SK-N-SH (cell line): ENCODE results near the gene STARD13. TPM values are rescaled to one million over a fixed set of nuclear protein-coding genes. Genes with fewer than 3 reads are reported as not detected.

Experiments
- CTCF ChIA-PET: fragments of 300-600, 350-600 bp; formaldehyde crosslinking; extraction: SDS; loops from one replicate; lab custom pipeline; 2021; lab: Yijun Ruan, JAX
- POLR2A ChIA-PET: fragments of 350-600 bp; sonication (Branson Sonifier 250); formaldehyde crosslinking; extraction: SDS; loops from one replicate; lab custom pipeline; 2020; ENCODE audit warnings: antibody characterized with exemption, inconsistent platforms; lab: Yijun Ruan, JAX
- DNase-seq: peaks from one replicate; pipeline ENCODE4 v3.0.0; 2012
- H2AFZ ChIP-seq: fragments of 200-600 bp; sonication (generic); 2 replicates; pipeline ENCODE4 v1.8.1; 2016; ENCODE audit warnings: antibody characterized with exemption, mild to moderate bottlenecking, low read depth
- H3F3A ChIP-seq: fragments of 200-600 bp; sonication (generic); replicated peaks from 2 replicates; pipeline ENCODE3; 2016; ENCODE audit warnings: antibody characterized with exemption, mild to moderate bottlenecking; ENCODE audit not compliant: insufficient read depth
- H3K27ac ChIP-seq, 2 experiments: fragments of 200-500 bp in 1 of 2; fragments of 200-600 bp in 1 of 2; sonication (Bioruptor generic) in 1 of 2; sonication (generic), shearing (Covaris generic) in 1 of 2; 2 replicates each; pipeline versions ENCODE4 v1.5.1 to v1.6.1; 2014 to 2016; ENCODE audit warnings: low read depth in 2 of 2, inconsistent platforms in 1 of 2, low read length in 1 of 2, mild to moderate bottlenecking in 1 of 2, mixed read lengths in 1 of 2
- H3K27me3 ChIP-seq: fragments of 200-600 bp; sonication (generic), shearing (Covaris generic); 2 replicates; pipeline ENCODE4 v1.6.1; 2016; ENCODE audit warnings: mixed run types; ENCODE audit not compliant: insufficient read depth
- H3K36me3 ChIP-seq, 2 experiments: fragments of 200-500 bp in 1 of 2; fragments of 200-600 bp in 1 of 2; sonication (Bioruptor generic) in 1 of 2; sonication (generic) in 1 of 2; replicated peaks in 1 of 2; 2 replicates each; pipeline versions ENCODE3 to v1.5.1; 2014 to 2016; ENCODE audit warnings: low read length in 1 of 2, mild to moderate bottlenecking in 1 of 2; ENCODE audit not compliant: insufficient read depth in 2 of 2, control insufficient read depth in 1 of 2
- H3K4me1 ChIP-seq, 2 experiments: fragments of 200-500 bp in 1 of 2; fragments of 200-600 bp in 1 of 2; sonication (Bioruptor generic) in 1 of 2; sonication (generic), shearing (Covaris generic) in 1 of 2; 2 replicates each; pipeline versions ENCODE4 v1.5.1 to v1.6.1; 2014 to 2016; ENCODE audit warnings: low read depth in 1 of 2, low read length in 1 of 2, mixed run types in 1 of 2; ENCODE audit not compliant: insufficient read depth in 2 of 2, control insufficient read depth in 1 of 2
- H3K4me2 ChIP-seq: fragments of 200-600 bp; sonication (generic), shearing (Covaris generic); 2 replicates; pipeline ENCODE4 v1.6.1; 2017; ENCODE audit warnings: mixed run types
- H3K4me3 ChIP-seq, 2 experiments: fragments of 200-500 bp in 1 of 2; fragments of 200-600 bp in 1 of 2; sonication (Bioruptor generic) in 1 of 2; sonication (generic), shearing (Covaris generic) in 1 of 2; 2 replicates each; pipeline versions ENCODE4 v1.5.1 to v1.8.1; 2014 to 2016; ENCODE audit warnings: low read depth in 2 of 2, inconsistent platforms in 1 of 2, low read length in 1 of 2, mild to moderate bottlenecking in 1 of 2, mixed read lengths in 1 of 2, moderate library complexity in 1 of 2
- H3K79me2 ChIP-seq: fragments of 200-600 bp; sonication (generic); 2 replicates; pipeline ENCODE4 v1.8.1; 2017; ENCODE audit warnings: mild to moderate bottlenecking; ENCODE audit not compliant: insufficient read depth
- H3K9ac ChIP-seq: fragments of 200-600 bp; sonication (generic); 2 replicates; pipeline ENCODE4 v1.6.1; 2017; ENCODE audit warnings: mixed run types
- H3K9me2 ChIP-seq: fragments of 200-600 bp; sonication (generic); 2 replicates; pipeline ENCODE4 v1.6.1; 2017; ENCODE audit warnings: mixed run types
- H3K9me3 ChIP-seq: fragments of 200-600 bp; sonication (generic); 2 replicates; pipeline ENCODE4 v1.6.1; 2017; ENCODE audit warnings: mixed run types, mild to moderate bottlenecking, moderate library complexity
- H4K20me1 ChIP-seq: fragments of 200-600 bp; sonication (generic); 2 replicates; pipeline ENCODE4 v1.6.1; 2017; ENCODE audit warnings: mild to moderate bottlenecking, mixed run types; ENCODE audit not compliant: insufficient read depth
- CHD2 ChIP-seq: fragments of 150-350 bp; IDR thresholded peaks from 2 replicates; pipeline ENCODE4 v1.6.1; 2018; ENCODE audit warnings: low read length; ENCODE audit not compliant: partially characterized antibody
- CTCF ChIP-seq: fragments of 200-600 bp; sonication (generic); IDR thresholded peaks from 2 replicates; pipeline ENCODE4 v1.6.1; 2017; ENCODE audit warnings: antibody characterized with exemption, mild to moderate bottlenecking, moderate library complexity
- EZH2phosphoT487 ChIP-seq: fragments of 200-600 bp; sonication (generic); IDR thresholded peaks from 2 replicates; pipeline ENCODE4 v1.6.1; 2017; ENCODE audit warnings: low read depth, mixed run types, mild to moderate bottlenecking, antibody characterized with exemption, moderate library complexity, borderline replicate concordance
- FOSL2 ChIP-seq: IDR thresholded peaks from 2 replicates; pipeline ENCODE4 v1.4.0; 2012; ENCODE audit warnings: low read depth, mild to moderate bottlenecking, moderate library complexity, borderline replicate concordance
- FOXM1 ChIP-seq: IDR thresholded peaks from 2 replicates; pipeline ENCODE4 v1.4.0; 2012; ENCODE audit warnings: low read depth, mild to moderate bottlenecking
- GABPA ChIP-seq: IDR thresholded peaks from 2 replicates; pipeline ENCODE4 v1.4.0; 2012; ENCODE audit warnings: low read depth, mild to moderate bottlenecking
- MAX ChIP-seq: IDR thresholded peaks from 2 replicates; pipeline ENCODE4 v1.4.0; 2012; ENCODE audit warnings: low read depth
- MEF2A ChIP-seq: IDR thresholded peaks from 2 replicates; pipeline ENCODE4 v1.4.0; 2012; ENCODE audit warnings: low read depth, borderline replicate concordance
- MXI1 ChIP-seq: IDR thresholded peaks from 2 replicates; pipeline ENCODE4 v1.6.1; 2012; ENCODE audit warnings: mild to moderate bottlenecking, low read depth, low read length, improper control_type of control experiment
- NFIC ChIP-seq: IDR thresholded peaks from 2 replicates; pipeline ENCODE4 v1.4.0; 2012; ENCODE audit warnings: borderline replicate concordance
- RCOR1 ChIP-seq: fragments of 150-350 bp; IDR thresholded peaks from 2 replicates; pipeline ENCODE4 v1.6.1; 2017; ENCODE audit warnings: antibody characterized with exemption, low read length
- RFX5 ChIP-seq: IDR thresholded peaks from 2 replicates; pipeline ENCODE4 v1.6.1; 2012; ENCODE audit warnings: mild to moderate bottlenecking, improper control_type of control experiment, low read length
- RXRA ChIP-seq: IDR thresholded peaks from 2 replicates; pipeline ENCODE4 v1.4.0; 2012; ENCODE audit warnings: low read depth, mild to moderate bottlenecking, borderline replicate concordance
- SIN3A ChIP-seq: IDR thresholded peaks from 2 replicates; pipeline ENCODE4 v1.6.1; 2012; ENCODE audit warnings: low read depth, mild to moderate bottlenecking, low read length, moderate library complexity, borderline replicate concordance
- TAF1 ChIP-seq: IDR thresholded peaks from 2 replicates; pipeline ENCODE4 v1.6.1; 2012; ENCODE audit warnings: low read depth, mild to moderate bottlenecking, low read length, moderate library complexity, borderline replicate concordance
- TEAD4 ChIP-seq: IDR thresholded peaks from 2 replicates; pipeline ENCODE4 v1.4.0; 2012; ENCODE audit warnings: mild to moderate bottlenecking, borderline replicate concordance; ENCODE audit not compliant: insufficient read depth
- USF1 ChIP-seq: IDR thresholded peaks from 2 replicates; pipeline ENCODE4 v1.4.0; 2012; ENCODE audit warnings: low read depth, borderline replicate concordance
- USF2 ChIP-seq: fragments of 150-350 bp; IDR thresholded peaks from 2 replicates; pipeline ENCODE4 v1.6.1; 2017; ENCODE audit warnings: antibody characterized with exemption, low read length, low read depth, borderline replicate concordance
- YY1 ChIP-seq: IDR thresholded peaks from 2 replicates; pipeline ENCODE4 v1.4.0; 2012; ENCODE audit warnings: low read depth, mild to moderate bottlenecking
- WGBS: methylation state at CpG from one replicate; pipeline ENCODE4 v1.1.6; 2017; ENCODE audit warnings: low lambda C conversion rate; 5-methylcytosine and 5-hydroxymethylcytosine counted together
- polyA plus RNA-seq, 3 experiments: library from polyadenylated mRNA; depleted of rRNA; stranded (reverse); fragments of >200 nt; gene quantifications; 2 replicates each; pipeline ENCODE4 v1.2.3, GENCODE V29; 2012

Gene STARD13
- polyA plus RNA-seq, 1 of the 3 experiments (the other 2 are of a cell fraction): 5.7 TPM

- no peak overlapping the region for H3K4me2 ChIP-seq
- H3K4me1 ChIP-seq: peaks cover 0 to 8% of the 10 kb centered on the region in 2 experiments; a peak in 2 of 4 replicates
- H3K27me3 ChIP-seq: no peaks in the 10 kb centered on the region
- CTCF ChIA-PET: no interaction called here
- H3K79me2 ChIP-seq: 0 out of 2 replicates have a peak, but pooled peaks cover 5% of the 10 kb centered on the region
- H3K9ac ChIP-seq: no peak overlapping the region
- peaks cover 0 to 28% of the 10 kb centered on the region in 2 experiments for H3K36me3 ChIP-seq
- H3K4me3 ChIP-seq: no peak overlapping the region
- DNase-seq: no peak
- H3K9me2 ChIP-seq: no peaks in the 10 kb centered on the region
- H2AFZ ChIP-seq: no peak overlapping the region
- 97% methylated on average over 7 of the region's 7 CpGs for WGBS
- H3K27ac ChIP-seq: no peak overlapping the region
- H3K9me3 ChIP-seq: no peaks in the 10 kb centered on the region
- H3F3A ChIP-seq: no peaks in the 10 kb centered on the region
- TF ChIP-seq MAX (no peak), TAF1 (no peak), RFX5 (no peak), RXRA (no peak), USF2 (no peak), NFIC (no peak), YY1 (no peak), USF1 (no peak), FOXM1 (no peak), MEF2A (no peak), SIN3A (no peak), TEAD4 (no peak), EZH2phosphoT487 (no peak), FOSL2 (no peak), GABPA (no peak)
- H4K20me1 ChIP-seq: no peaks in the 10 kb centered on the region
- POLR2A ChIA-PET: no interaction called here
Observed at GRCh38 chr13:33144358-33144784, 141.2 kb downstream of the STARD13 start.

GRCh38 chr13:33139780-33140535 is 145.6 kb downstream of the STARD13 start:
- no peak overlapping the region for H3K4me2 ChIP-seq
- H2AFZ ChIP-seq: no peak overlapping the region
- H3K4me1 ChIP-seq: peaks cover 0 to 13% of the 10 kb centered on the region in 2 experiments; a peak in 2 of 4 replicates
- no peaks in the 10 kb centered on the region for H3K79me2 ChIP-seq
- peaks cover 4 to 28% of the 10 kb centered on the region in 2 experiments for H3K36me3 ChIP-seq
- no peak overlapping the region for H3K4me3 ChIP-seq
- peak overlapping the region in 1 of 2 experiments; percentile 76; a peak in 3 of 4 replicates for H3K27ac ChIP-seq
- no peaks in the 10 kb centered on the region for H3K9me2 ChIP-seq
- no peaks in the 10 kb centered on the region for H4K20me1 ChIP-seq
- peak; percentile 48; the same call in 1 of the 2 replicates for TF ChIP-seq MXI1
- peak; percentile 38 for TF ChIP-seq CHD2
- TF ChIP-seq CTCF: no peak
- 0 out of 2 replicates have a peak, but pooled peaks have one; percentile 46 for TF ChIP-seq RCOR1
- TF ChIP-seq RFX5: no peak
- H3K9ac ChIP-seq: no peak overlapping the region
- POLR2A ChIA-PET: no interaction called here
- 86% methylated on average over 7 of the region's 7 CpGs for WGBS
- H3F3A ChIP-seq: no peaks in the 10 kb centered on the region
- H3K9me3 ChIP-seq: no peaks in the 10 kb centered on the region
- CTCF ChIA-PET: interaction anchor here (0.7 to 1.4 kb wide), 6 partner anchors 12 to 385 kb away, joined by 3 read pairs; no protein-coding TSS in a partner anchor
- no peaks in the 10 kb centered on the region for H3K27me3 ChIP-seq
- DNase-seq: peak; percentile 71
